Suprapubic skin (tissue), 4 donors: Measurements from ENCODE around the gene RARB.

Experiments
- CTCF ChIP-seq, 2 donors: fragments of 200-600 bp in 1 of 2; fragments of 450-650 bp in 1 of 2; sonication (generic) in 1 of 2; IDR thresholded peaks; one replicate each; pipeline ENCODE4 v1.5.1; 2016 to 2019; ENCODE audit warnings: antibody characterized with exemption in 2 of 2, mild to moderate bottlenecking in 1 of 2, moderate library complexity in 1 of 2
- EP300 ChIP-seq: sonication (generic); formaldehyde crosslinking; IDR thresholded peaks from one replicate; pipeline ENCODE4 v1.6.1; 2017; ENCODE audit warnings: antibody characterized with exemption
- POLR2A ChIP-seq, 2 donors: fragments of 450-650 bp; IDR thresholded peaks; one replicate each; pipeline ENCODE4 v1.6.1; 2017; ENCODE audit warnings: antibody characterized with exemption in 2 of 2, mild to moderate bottlenecking in 2 of 2, moderate library complexity in 2 of 2
- POLR2AphosphoS5 ChIP-seq, 3 donors: sonication (generic); formaldehyde crosslinking; IDR thresholded peaks; one replicate each; pipeline ENCODE4 v1.6.1; 2017; ENCODE audit warnings: antibody characterized with exemption in 3 of 3

DNA sequence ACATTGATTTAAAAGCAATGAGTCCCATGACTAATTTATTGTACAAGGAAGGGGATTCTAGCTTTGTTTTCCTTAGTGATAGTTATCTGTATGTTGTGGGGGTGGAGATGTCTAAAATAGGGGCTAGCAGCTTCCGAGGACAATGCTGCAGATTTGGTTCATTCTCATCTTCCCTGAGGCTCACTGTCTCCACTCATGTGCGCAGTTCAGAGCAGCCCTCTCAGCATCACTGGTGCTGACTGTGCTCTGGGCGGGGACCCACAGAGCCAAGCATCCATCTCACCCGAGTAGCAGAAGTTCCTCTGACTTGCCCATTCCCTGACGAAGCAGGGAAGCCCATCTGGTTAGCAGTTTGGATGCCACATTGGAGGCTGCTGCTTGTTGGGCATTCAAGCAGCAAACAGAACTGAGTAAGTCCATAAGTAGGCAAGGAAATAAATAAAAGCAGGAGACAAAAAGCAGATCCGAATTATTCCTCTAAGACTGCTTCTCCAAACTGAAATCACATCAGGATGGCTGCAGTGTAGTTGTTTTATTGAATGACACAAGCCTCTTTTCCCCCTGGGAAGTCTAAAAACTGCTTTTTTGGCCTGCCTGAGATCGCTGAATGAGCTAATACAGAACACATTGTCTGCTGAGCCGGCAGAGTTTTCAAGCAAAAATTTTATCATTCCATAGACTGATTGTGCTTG, 27.5 kb downstream of the RARB start:
- TF ChIP-seq EP300, result no peak
- TF ChIP-seq CTCF (IDR thresholded peaks at IDR 0.05), result no peak
- no peak for TF ChIP-seq POLR2A (IDR thresholded peaks at IDR 0.05)
- TF ChIP-seq POLR2AphosphoS5 (IDR thresholded peaks at IDR 0.05), result no peak
